NK-92 (cell line): ENCODE results near the gene VPS13A.

ENCODE experiments used
- DNase-seq: peaks from one replicate; lab custom pipeline; 2025; ENCODE audit not compliant: unreplicated experiment; lab: John Stamatoyannopoulos, UW

The VPS13A gene

GRCh38 chr9:77177143-77177893 is at the start of gene VPS13A:
Gene VPS13A (plus strand): TSS chr9:77177534. CDS start chr9:77177705, 171 bp downstream.
- peak; percentile 66 for DNase-seq

- no peak for DNase-seq
Measured at GRCh38 chr9:77128125-77128789, 49.1 kb upstream of the VPS13A start.

GRCh38 chr9:77131399-77131798 is 45.9 kb upstream of the VPS13A start:
- no peak for DNase-seq

- no peak for DNase-seq
Measured at GRCh38 chr9:77133011-77133410, 44.3 kb upstream of the VPS13A start.

GRCh38 chr9:77142366-77142765 is 35.0 kb upstream of the VPS13A start:
- no peak for DNase-seq

- no peak for DNase-seq
Measured at GRCh38 chr9:77149879-77150278, 27.5 kb upstream of the VPS13A start.

- DNase-seq: no peak
Measured at GRCh38 chr9:77152289-77152688, 25.0 kb upstream of the VPS13A start.

- DNase-seq: no peak
Measured at GRCh38 chr9:77156646-77157371, 20.5 kb upstream of the VPS13A start.

- DNase-seq: no peak
Measured at GRCh38 chr9:77158772-77159513, 18.4 kb upstream of the VPS13A start.

GRCh38 chr9:77161191-77161590 is 16.1 kb upstream of the VPS13A start:
- DNase-seq: no peak

GRCh38 chr9:77161966-77162365 is 15.4 kb upstream of the VPS13A start:
- no peak for DNase-seq

- DNase-seq: no peak
Measured at GRCh38 chr9:77162366-77162765, 15.0 kb upstream of the VPS13A start.

GRCh38 chr9:77163884-77164283 is 13.4 kb upstream of the VPS13A start:
- no peak for DNase-seq

- no peak for DNase-seq
Measured at GRCh38 chr9:77166193-77166592, 11.1 kb upstream of the VPS13A start.

- DNase-seq: no peak
Measured at GRCh38 chr9:77170991-77171699, 6.2 kb upstream of the VPS13A start.

GRCh38 chr9:77175151-77175550 is 2.2 kb upstream of the VPS13A start:
- no peak for DNase-seq

- DNase-seq: no peak
Measured at GRCh38 chr9:77176106-77176505, 1.2 kb upstream of the VPS13A start.

- DNase-seq: no peak
Measured at GRCh38 chr9:77176686-77177142, 620 bp upstream of the VPS13A start.

GRCh38 chr9:77177894-77178794 is 810 bp downstream of the VPS13A start:
- DNase-seq: no peak
